NAMALWA (cell line): ENCODE results near the gene SETD7.
"Not testable (repeated sequence)": the region's sequence is repeated elsewhere in the genome, so short reads cannot be mapped to it uniquely, and the experiment has no call there.

Experiments used
- DNase-seq: peaks from one replicate; pipeline ENCODE4 v3.0.0-alpha.2; 2015; ENCODE audit warnings: low spot score

SETD7 gene

GRCh38 chr4:139465922-139466321, 90.1 kb downstream of the SETD7 start:
- no peak for DNase-seq

- DNase-seq, result not testable (repeated sequence)
These were observed 91.5 kb downstream of the SETD7 start for GRCh38 chr4:139464512-139464911.

- no peak for DNase-seq
These were observed 94.9 kb downstream of the SETD7 start for GRCh38 chr4:139461022-139461628.

- no peak for DNase-seq
These were observed 95.5 kb downstream of the SETD7 start for GRCh38 chr4:139460565-139460964.

GRCh38 chr4:139458999-139459398, 97.0 kb downstream of the SETD7 start:
- no peak for DNase-seq

GRCh38 chr4:139458543-139458942, 97.5 kb downstream of the SETD7 start:
- DNase-seq, result no peak

- no peak for DNase-seq
These were observed 98.7 kb downstream of the SETD7 start for GRCh38 chr4:139457318-139457717.

- no peak for DNase-seq
These were observed 100.9 kb downstream of the SETD7 start for GRCh38 chr4:139455126-139455538.

- DNase-seq, result peak; percentile 58
These were observed 101.6 kb downstream of the SETD7 start, which contains the start of gene RAB33B for GRCh38 chr4:139454111-139455045. TSS of gene RAB33B (plus strand) at chr4:139454121. CDS start at chr4:139454196, 75 bp downstream.

GRCh38 chr4:139453371-139454110, 102.5 kb downstream of the SETD7 start:
- peak; percentile 98 for DNase-seq

- peak; percentile 94 for DNase-seq
These were observed 103.0 kb downstream of the SETD7 start for GRCh38 chr4:139453041-139453370.

GRCh38 chr4:139451997-139452396, 104.0 kb downstream of the SETD7 start:
- DNase-seq, result no peak

- no peak for DNase-seq
These were observed 105.4 kb downstream of the SETD7 start for GRCh38 chr4:139450586-139450985.

GRCh38 chr4:139447078-139447477, 108.9 kb downstream of the SETD7 start:
- not testable (repeated sequence) for DNase-seq
